DMS114 treated with DMSO at 0.1 percent for 48 hours (cell line): Measurements from ENCODE around the gene LCA5L.

Experiments used
- DNase-seq: peaks from one replicate; lab custom pipeline; 2025; ENCODE audit not compliant: unreplicated experiment; lab: John Stamatoyannopoulos, UW

LCA5L gene

GRCh38 chr21:39359382-39359781 is 86.2 kb downstream of the LCA5L start:
- DNase-seq = no peak
